ENCODE data around the gene SDCBP2. TPM values are rescaled to one million over a fixed set of nuclear protein-coding genes. Genes with fewer than 3 reads are reported as not detected.

SDCBP2 gene
- total RNA-seq, 1 donor from 2014 or later = 1.2 TPM

- intact Hi-C loops (cut with micrococcal nuclease) = no loop called here
- no peak for TF ChIP-seq CTCF (IDR thresholded peaks at IDR 0.05)
- CTCF ChIA-PET = no interaction called here
- Mint-ChIP-seq H3K27ac (no peak overlapping the region), H3K4me3 (no peak overlapping the region), H3K36me3 (ENCODE audit: low read depth) (no peaks in the 10 kb centered on the region), H3K4me1 (peaks cover 3% of the 10 kb centered on the region), H3K9me3 (no peaks in the 10 kb centered on the region), H3K27me3 (no peaks in the 10 kb centered on the region)
- POLR2A ChIA-PET = no interaction called here
- no peak for DNase-seq
- no peak for ATAC-seq (ENCODE audit: low read depth)
These were observed 49.9 kb downstream of the SDCBP2 start for GRCh38 chr20:1278993-1279392.

GRCh38 chr20:1277529-1278322, 51.2 kb downstream of the SDCBP2 start:
- H3K27me3 Mint-ChIP-seq = no peaks in the 10 kb centered on the region
- intact Hi-C loops (cut with micrococcal nuclease) = no loop called here
- ChIA-PET CTCF (no interaction called here), POLR2A (no interaction called here)
- H3K4me3 Mint-ChIP-seq = no peak overlapping the region
- no peak for ATAC-seq (ENCODE audit: low read depth)
- H3K27ac Mint-ChIP-seq = no peak overlapping the region
- no peak for DNase-seq
- H3K36me3 Mint-ChIP-seq (ENCODE audit: low read depth) = no peaks in the 10 kb centered on the region
- no peaks in the 10 kb centered on the region for H3K9me3 Mint-ChIP-seq
- TF ChIP-seq CTCF (IDR thresholded peaks at IDR 0.05) = no peak
- H3K4me1 Mint-ChIP-seq = peaks cover 3% of the 10 kb centered on the region

GRCh38 chr20:1275919-1276318, 53.0 kb downstream of the SDCBP2 start:
- Mint-ChIP-seq H3K36me3 (ENCODE audit: low read depth) (no peaks in the 10 kb centered on the region), H3K9me3 (no peaks in the 10 kb centered on the region), H3K27me3 (no peaks in the 10 kb centered on the region), H3K4me3 (no peak overlapping the region), H3K27ac (no peak overlapping the region), H3K4me1 (peaks cover 3% of the 10 kb centered on the region)
- ChIA-PET POLR2A (no interaction called here), CTCF (interaction anchor here (0.8 kb wide), 1 partner anchor 9 kb away, joined by 3 read pairs; no protein-coding TSS in a partner anchor)
- no peak for TF ChIP-seq CTCF (IDR thresholded peaks at IDR 0.05)
- ATAC-seq (ENCODE audit: low read depth) = no peak
- no peak for DNase-seq
- intact Hi-C loops (cut with micrococcal nuclease) = no loop called here

GRCh38 chr20:1274485-1275311, 54.2 kb downstream of the SDCBP2 start:
- H3K36me3 Mint-ChIP-seq (ENCODE audit: low read depth) = no peaks in the 10 kb centered on the region
- TF ChIP-seq CTCF (IDR thresholded peaks at IDR 0.05) = no peak
- H3K4me3 Mint-ChIP-seq = no peak overlapping the region
- ChIA-PET CTCF (interaction anchor here (0.8 to 1.1 kb wide), 2 partner anchors 10 to 12 kb away, joined by 3 read pairs; no protein-coding TSS in a partner anchor), POLR2A (no interaction called here)
- ATAC-seq (ENCODE audit: low read depth) (no peak), DNase-seq (no peak)
- peaks cover 3% of the 10 kb centered on the region for H3K4me1 Mint-ChIP-seq
- H3K9me3 Mint-ChIP-seq = no peaks in the 10 kb centered on the region
- no peak overlapping the region for H3K27ac Mint-ChIP-seq
- intact Hi-C loops (cut with micrococcal nuclease) = no loop called here
- no peaks in the 10 kb centered on the region for H3K27me3 Mint-ChIP-seq

- no peak for TF ChIP-seq CTCF (IDR thresholded peaks at IDR 0.05)
- H3K4me3 Mint-ChIP-seq = no peak overlapping the region
- no peaks in the 10 kb centered on the region for H3K36me3 Mint-ChIP-seq (ENCODE audit: low read depth)
- H3K9me3 Mint-ChIP-seq = no peaks in the 10 kb centered on the region
- H3K27me3 Mint-ChIP-seq = no peaks in the 10 kb centered on the region
- no peak overlapping the region for H3K27ac Mint-ChIP-seq
- ATAC-seq (ENCODE audit: low read depth) (no peak), DNase-seq (no peak)
- intact Hi-C loops (cut with micrococcal nuclease) = no loop called here
- CTCF ChIA-PET = no interaction called here
- POLR2A ChIA-PET = no interaction called here
- no peaks in the 10 kb centered on the region for H3K4me1 Mint-ChIP-seq
These were observed 55.6 kb downstream of the SDCBP2 start for GRCh38 chr20:1273366-1273765.

Data from activated B cell treated with CpG ODN at 0.5 μM for 24 hours (primary cell).